OCI-LY1 (cell line): ENCODE data around the gene ANO3.

Source experiments
- H2AFZ ChIP-seq: fragments of 200-600 bp; sonication (generic), shearing (Covaris generic); 2 replicates; pipeline ENCODE4 v1.6.0; 2014; ENCODE audit warnings: antibody characterized with exemption, mild to moderate bottlenecking, low read length
- H3F3A ChIP-seq: fragments of 200-600 bp; sonication (generic), shearing (Covaris generic); 2 replicates; pipeline ENCODE4 v1.6.0; 2014; ENCODE audit warnings: mild to moderate bottlenecking, antibody characterized with exemption, low read length, moderate library complexity; ENCODE audit not compliant: insufficient read depth
- H3K27ac ChIP-seq: fragments of 200-600 bp; sonication (generic); 2 replicates; pipeline ENCODE4 v1.5.1; 2014; ENCODE audit warnings: low read length, mixed run types, mild to moderate bottlenecking, low read depth; ENCODE audit not compliant: poor library complexity, severe bottlenecking
- H3K27me3 ChIP-seq: fragments of 200-600 bp; sonication (generic); 2 replicates; pipeline ENCODE4 v1.6.0; 2014; ENCODE audit warnings: antibody characterized with exemption, mild to moderate bottlenecking, low read length, moderate library complexity; ENCODE audit not compliant: insufficient read depth
- H3K36me3 ChIP-seq: fragments of 200-600 bp; sonication (generic); 2 replicates; pipeline ENCODE4 v1.6.1; 2014; ENCODE audit warnings: mild to moderate bottlenecking, antibody characterized with exemption, low read length, moderate library complexity, mixed read lengths; ENCODE audit not compliant: insufficient read depth
- H3K4me1 ChIP-seq: fragments of 200-600 bp; sonication (generic); 2 replicates; pipeline ENCODE4 v1.5.1; 2014; ENCODE audit warnings: mild to moderate bottlenecking, low read length, moderate library complexity; ENCODE audit not compliant: insufficient read depth, severe bottlenecking
- H3K4me2 ChIP-seq: fragments of 200-600 bp; sonication (generic), shearing (Covaris generic); 2 replicates; pipeline ENCODE4 v1.6.1; 2014; ENCODE audit warnings: low read length
- H3K4me3 ChIP-seq: fragments of 200-600 bp; sonication (generic); 2 replicates; pipeline ENCODE4 v1.5.1; 2014; ENCODE audit warnings: low read length, low read depth, mild to moderate bottlenecking, mixed read lengths; ENCODE audit not compliant: poor library complexity, severe bottlenecking
- H3K79me2 ChIP-seq: fragments of 200-600 bp; shearing (Covaris generic); 2 replicates; pipeline ENCODE4 v1.6.1; 2016; ENCODE audit warnings: mixed run types, low read length, mixed read lengths; ENCODE audit not compliant: insufficient read depth
- H3K9ac ChIP-seq: fragments of 200-600 bp; sonication (generic), shearing (Covaris generic); 2 replicates; pipeline ENCODE4 v1.6.1; 2014; ENCODE audit warnings: mild to moderate bottlenecking, low read length, mixed read lengths
- H3K9me2 ChIP-seq: fragments of 200-600 bp; sonication (generic), shearing (Covaris generic); 2 replicates; pipeline ENCODE4 v1.6.1; 2014; ENCODE audit warnings: low read depth, mild to moderate bottlenecking, low read length, mixed read lengths
- H3K9me3 ChIP-seq: fragments of 200-600 bp; shearing (Covaris generic); 2 replicates; pipeline ENCODE4 v1.6.1; 2014; ENCODE audit warnings: low read length, mixed read lengths
- H4K20me1 ChIP-seq: fragments of 200-600 bp; sonication (generic), shearing (Covaris generic); 2 replicates; pipeline ENCODE4 v1.6.0; 2016; ENCODE audit warnings: mild to moderate bottlenecking, low read length; ENCODE audit not compliant: insufficient read depth
- CTCF ChIP-seq: fragments of 200-600 bp; sonication (generic), shearing (Covaris generic); IDR thresholded peaks from 2 replicates; pipeline ENCODE4 v1.5.1; 2017; ENCODE audit warnings: mild to moderate bottlenecking, antibody characterized with exemption, low read length, moderate library complexity, mixed read lengths
- EZH2 ChIP-seq: fragments of 200-600 bp; sonication (generic), shearing (Covaris generic); IDR thresholded peaks from 2 replicates; pipeline ENCODE4 v1.8.0; 2017; ENCODE audit warnings: borderline replicate concordance, mixed run types, mild to moderate bottlenecking, antibody characterized with exemption, low read length, moderate library complexity, mixed read lengths

Gene ANO3

GRCh38 chr11:26439854-26440253, 107.9 kb downstream of the ANO3 start:
- TF ChIP-seq CTCF (no peak), EZH2 (no peak)
- H3K9ac ChIP-seq = no peak overlapping the region
- H3K4me1 ChIP-seq = no peaks in the 10 kb centered on the region
- no peak overlapping the region for H3K4me3 ChIP-seq
- no peaks in the 10 kb centered on the region for H3K27me3 ChIP-seq
- no peaks in the 10 kb centered on the region for H3K79me2 ChIP-seq
- no peak overlapping the region for H3K27ac ChIP-seq
- H3F3A ChIP-seq = no peaks in the 10 kb centered on the region
- no peaks in the 10 kb centered on the region for H4K20me1 ChIP-seq
- no peak overlapping the region for H3K4me2 ChIP-seq
- no peak overlapping the region for H2AFZ ChIP-seq
- no peaks in the 10 kb centered on the region for H3K9me3 ChIP-seq
- no peaks in the 10 kb centered on the region for H3K9me2 ChIP-seq
- H3K36me3 ChIP-seq = no peaks in the 10 kb centered on the region

- no peak for TF ChIP-seq CTCF
- TF ChIP-seq EZH2 = no peak
- Histone ChIP-seq H3K27me3 (no peaks in the 10 kb centered on the region), H3K9ac (no peak overlapping the region), H3K36me3 (no peaks in the 10 kb centered on the region), H3K79me2 (no peaks in the 10 kb centered on the region), H3K9me3 (no peaks in the 10 kb centered on the region), H4K20me1 (no peaks in the 10 kb centered on the region), H2AFZ (no peak overlapping the region), H3K4me3 (no peak overlapping the region), H3K4me2 (no peak overlapping the region), H3K27ac (no peak overlapping the region), H3K4me1 (no peaks in the 10 kb centered on the region), H3K9me2 (no peaks in the 10 kb centered on the region), H3F3A (no peaks in the 10 kb centered on the region)
Measured at GRCh38 chr11:26442131-26442530, 110.2 kb downstream of the ANO3 start.

- Histone ChIP-seq H3K79me2 (no peaks in the 10 kb centered on the region), H3K36me3 (no peaks in the 10 kb centered on the region), H3K9me3 (no peaks in the 10 kb centered on the region), H3F3A (no peaks in the 10 kb centered on the region), H3K4me1 (no peaks in the 10 kb centered on the region), H3K9ac (no peak overlapping the region), H3K27me3 (no peaks in the 10 kb centered on the region), H3K4me2 (no peak overlapping the region), H3K9me2 (no peaks in the 10 kb centered on the region), H3K27ac (no peak overlapping the region), H4K20me1 (no peaks in the 10 kb centered on the region), H2AFZ (no peak overlapping the region), H3K4me3 (no peak overlapping the region)
- TF ChIP-seq CTCF (no peak), EZH2 (no peak)
Measured at GRCh38 chr11:26443617-26444016, 111.7 kb downstream of the ANO3 start.
